ENCODE results near the gene NUDT21. TPM values are rescaled to one million over a fixed set of nuclear protein-coding genes. Genes with fewer than 3 reads are reported as not detected.

The NUDT21 gene
- total RNA-seq, 2 donors from 2014 or later = 46.4 to 47.2 TPM

- no peak overlapping the region for H3K4me3 ChIP-seq
- no peaks in the 10 kb centered on the region for H3K9me3 ChIP-seq
- TF ChIP-seq POLR2AphosphoS5 (IDR thresholded peaks at IDR 0.05) (no peak), CTCF (IDR thresholded peaks at IDR 0.05) (no peak), POLR2A (IDR thresholded peaks at IDR 0.05) (no peak)
- no peaks in the 10 kb centered on the region for H3K27me3 ChIP-seq (replicated peaks; ENCODE audit: insufficient read depth)
- peaks cover 0 to 15% of the 10 kb centered on the region in 2 donors for H3K36me3 ChIP-seq
- intact Hi-C loops (cut with DNase I) = no loop called here
- 94% methylated on average over 2 of the region's 2 CpGs for WGBS
- H3K27ac ChIP-seq = no peak overlapping the region
- H3K4me1 ChIP-seq (replicated peaks) = no peaks in the 10 kb centered on the region
- no peak for DNase-seq (ENCODE audit: low spot score)
These were observed 15.2 kb upstream of the NUDT21 start for GRCh38 chr16:56466344-56466743.

GRCh38 chr16:56463153-56463552 lies 12.0 kb upstream of the NUDT21 start:
- Histone ChIP-seq H3K27me3 (replicated peaks; ENCODE audit: insufficient read depth) (no peaks in the 10 kb centered on the region), H3K36me3 (peaks cover 0 to 15% of the 10 kb centered on the region in 2 donors), H3K4me1 (replicated peaks) (no peaks in the 10 kb centered on the region), H3K27ac (no peak overlapping the region), H3K9me3 (no peaks in the 10 kb centered on the region), H3K4me3 (no peak overlapping the region)
- WGBS = 97% methylated on average over 6 of the region's 6 CpGs
- DNase-seq (ENCODE audit: low spot score) = no peak
- TF ChIP-seq POLR2A (IDR thresholded peaks at IDR 0.05) = no peak
- no peak for TF ChIP-seq POLR2AphosphoS5 (IDR thresholded peaks at IDR 0.05)
- no peak for TF ChIP-seq CTCF (IDR thresholded peaks at IDR 0.05)
- intact Hi-C loops (cut with DNase I) = no loop called here

DNA sequence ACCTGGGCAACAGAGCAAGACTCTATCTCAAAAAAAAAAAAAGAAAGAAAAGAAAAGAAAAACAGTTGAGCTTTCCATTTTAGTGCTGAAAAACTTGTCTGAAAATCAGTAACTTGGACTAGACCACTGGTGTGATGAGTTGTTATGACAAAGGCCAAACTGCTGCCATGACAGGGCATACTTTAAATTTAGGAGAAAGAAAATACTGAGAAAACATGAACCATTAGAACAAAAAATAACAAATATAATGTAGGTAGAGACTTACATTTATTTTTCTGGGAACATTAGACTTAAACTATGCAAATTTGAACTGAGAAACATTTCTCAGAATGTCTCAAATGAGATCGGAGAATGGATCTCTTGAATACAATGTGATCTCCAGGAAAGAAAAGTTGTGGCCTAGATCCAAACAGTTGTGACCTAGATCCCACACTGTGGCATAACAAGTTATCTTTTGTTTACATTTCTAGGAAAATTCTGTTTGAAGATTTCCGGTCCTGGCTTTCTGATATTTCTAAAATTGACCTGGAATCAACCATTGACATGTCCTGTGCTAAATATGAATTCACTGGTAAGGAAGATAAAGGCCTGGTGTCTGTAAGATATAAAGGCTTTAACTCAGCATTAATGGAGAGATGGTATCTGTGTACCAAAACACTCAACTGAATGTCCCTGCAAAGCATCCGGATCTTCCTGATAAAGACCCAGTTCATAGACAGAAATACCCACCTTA lies 11.1 kb upstream of the NUDT21 start:
- 57% methylated on average over 3 of the region's 3 CpGs for WGBS
- Histone ChIP-seq H3K4me3 (no peak overlapping the region), H3K27me3 (replicated peaks; ENCODE audit: insufficient read depth) (no peaks in the 10 kb centered on the region), H3K36me3 (peaks cover 0 to 9% of the 10 kb centered on the region in 2 donors), H3K9me3 (no peaks in the 10 kb centered on the region), H3K27ac (no peak overlapping the region), H3K4me1 (replicated peaks) (no peaks in the 10 kb centered on the region)
- DNase-seq (ENCODE audit: low spot score) = no peak
- intact Hi-C loops (cut with DNase I) = no loop called here
- TF ChIP-seq CTCF (IDR thresholded peaks at IDR 0.05) (no peak), POLR2A (IDR thresholded peaks at IDR 0.05) (no peak), POLR2AphosphoS5 (IDR thresholded peaks at IDR 0.05) (no peak)

GRCh38 chr16:56460101-56460500 lies 9.0 kb upstream of the NUDT21 start:
- no peak for DNase-seq (ENCODE audit: low spot score)
- no peaks in the 10 kb centered on the region for H3K27me3 ChIP-seq (replicated peaks; ENCODE audit: insufficient read depth)
- no peaks in the 10 kb centered on the region for H3K36me3 ChIP-seq
- H3K4me3 ChIP-seq = no peak overlapping the region
- H3K27ac ChIP-seq = no peak overlapping the region
- H3K9me3 ChIP-seq = no peaks in the 10 kb centered on the region
- WGBS = 85% methylated on average over 2 of the region's 2 CpGs
- H3K4me1 ChIP-seq (replicated peaks) = no peaks in the 10 kb centered on the region
- TF ChIP-seq POLR2A (IDR thresholded peaks at IDR 0.05) (no peak), POLR2AphosphoS5 (IDR thresholded peaks at IDR 0.05) (no peak), CTCF (IDR thresholded peaks at IDR 0.05) (no peak)
- intact Hi-C loops (cut with DNase I) = no loop called here

- H3K27me3 ChIP-seq (replicated peaks; ENCODE audit: insufficient read depth) = no peaks in the 10 kb centered on the region
- WGBS = 88% methylated on average over 6 of the region's 6 CpGs
- H3K36me3 ChIP-seq = no peaks in the 10 kb centered on the region
These were observed 6.9 kb upstream of the NUDT21 start for GRCh38 chr16:56457927-56458470.

More at GRCh38 chr16:56457927-56458470, 6.9 kb upstream of the NUDT21 start:
- Histone ChIP-seq H3K4me1 (replicated peaks) (no peaks in the 10 kb centered on the region), H3K4me3 (no peak overlapping the region), H3K9me3 (no peaks in the 10 kb centered on the region), H3K27ac (no peak overlapping the region)
- TF ChIP-seq POLR2AphosphoS5 (IDR thresholded peaks at IDR 0.05) (no peak), CTCF (IDR thresholded peaks at IDR 0.05) (no peak), POLR2A (IDR thresholded peaks at IDR 0.05) (no peak)
- intact Hi-C loops (cut with DNase I) = no loop called here
- DNase-seq (ENCODE audit: low spot score) = no peak
